NB4 (cell line): ENCODE data around the gene MEIOB.

Experiments
- POLR2A ChIP-seq: IDR thresholded peaks from 2 replicates; pipeline ENCODE4 v1.6.1; 2011; ENCODE audit warnings: mild to moderate bottlenecking; ENCODE audit not compliant: insufficient read length; ENCODE audit errors: extremely low read depth
- TF ChIP-seq, protein P1 (sequence below): IDR thresholded peaks from one replicate; pipeline ENCODE4 v1.5.1; 2012; ENCODE audit warnings: low read depth, low read length

DNA sequence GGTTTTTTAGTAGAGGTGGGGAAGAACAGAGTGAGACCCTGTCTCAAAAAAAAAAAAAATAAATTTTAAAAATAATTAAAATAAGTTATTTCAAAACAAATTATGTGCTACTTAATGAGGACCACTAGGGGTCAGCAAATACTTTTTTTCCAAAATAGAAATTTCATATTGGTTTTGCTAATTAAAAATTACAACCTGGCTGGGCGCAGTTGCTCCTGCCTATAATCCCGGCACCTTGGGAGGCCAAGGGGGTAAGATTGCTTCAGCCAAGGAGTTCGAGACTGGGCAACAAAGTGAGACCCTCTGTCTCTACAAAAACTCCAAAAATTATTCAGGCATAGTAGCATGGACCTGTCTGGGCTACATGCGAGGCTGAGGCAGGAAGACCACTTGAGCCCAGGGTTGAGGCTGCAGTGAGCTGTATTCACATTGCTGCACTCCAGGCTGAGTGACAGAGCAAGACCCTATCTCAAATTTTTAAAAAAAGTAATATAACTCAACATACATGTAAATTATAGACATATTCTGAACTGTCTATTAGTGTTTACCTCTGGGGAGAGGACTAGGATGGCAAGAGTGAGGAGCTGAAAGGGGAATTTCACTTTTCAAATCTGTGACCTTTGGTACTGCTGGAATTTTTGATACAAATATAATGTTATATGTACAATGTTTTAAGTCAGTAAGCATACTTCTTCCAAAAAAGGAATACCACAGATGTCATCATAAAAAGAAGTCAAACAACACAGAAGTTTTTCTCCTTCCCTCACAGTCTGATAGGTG lies 8.1 kb downstream of the MEIOB start:
- TF ChIP-seq, protein P1, sequence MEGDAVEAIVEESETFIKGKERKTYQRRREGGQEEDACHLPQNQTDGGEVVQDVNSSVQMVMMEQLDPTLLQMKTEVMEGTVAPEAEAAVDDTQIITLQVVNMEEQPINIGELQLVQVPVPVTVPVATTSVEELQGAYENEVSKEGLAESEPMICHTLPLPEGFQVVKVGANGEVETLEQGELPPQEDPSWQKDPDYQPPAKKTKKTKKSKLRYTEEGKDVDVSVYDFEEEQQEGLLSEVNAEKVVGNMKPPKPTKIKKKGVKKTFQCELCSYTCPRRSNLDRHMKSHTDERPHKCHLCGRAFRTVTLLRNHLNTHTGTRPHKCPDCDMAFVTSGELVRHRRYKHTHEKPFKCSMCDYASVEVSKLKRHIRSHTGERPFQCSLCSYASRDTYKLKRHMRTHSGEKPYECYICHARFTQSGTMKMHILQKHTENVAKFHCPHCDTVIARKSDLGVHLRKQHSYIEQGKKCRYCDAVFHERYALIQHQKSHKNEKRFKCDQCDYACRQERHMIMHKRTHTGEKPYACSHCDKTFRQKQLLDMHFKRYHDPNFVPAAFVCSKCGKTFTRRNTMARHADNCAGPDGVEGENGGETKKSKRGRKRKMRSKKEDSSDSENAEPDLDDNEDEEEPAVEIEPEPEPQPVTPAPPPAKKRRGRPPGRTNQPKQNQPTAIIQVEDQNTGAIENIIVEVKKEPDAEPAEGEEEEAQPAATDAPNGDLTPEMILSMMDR, result peak; percentile 21
- no peak for TF ChIP-seq POLR2A
